ENCODE results near the gene SMOC2. TPM values are rescaled to one million over a fixed set of nuclear protein-coding genes. Genes with fewer than 3 reads are reported as not detected.

Gene SMOC2
- total and polyA plus RNA-seq, 2 of the 13 experiments (the other 11 are each of a cell fraction or from before 2014, with no cell fraction given): not detected

DNA sequence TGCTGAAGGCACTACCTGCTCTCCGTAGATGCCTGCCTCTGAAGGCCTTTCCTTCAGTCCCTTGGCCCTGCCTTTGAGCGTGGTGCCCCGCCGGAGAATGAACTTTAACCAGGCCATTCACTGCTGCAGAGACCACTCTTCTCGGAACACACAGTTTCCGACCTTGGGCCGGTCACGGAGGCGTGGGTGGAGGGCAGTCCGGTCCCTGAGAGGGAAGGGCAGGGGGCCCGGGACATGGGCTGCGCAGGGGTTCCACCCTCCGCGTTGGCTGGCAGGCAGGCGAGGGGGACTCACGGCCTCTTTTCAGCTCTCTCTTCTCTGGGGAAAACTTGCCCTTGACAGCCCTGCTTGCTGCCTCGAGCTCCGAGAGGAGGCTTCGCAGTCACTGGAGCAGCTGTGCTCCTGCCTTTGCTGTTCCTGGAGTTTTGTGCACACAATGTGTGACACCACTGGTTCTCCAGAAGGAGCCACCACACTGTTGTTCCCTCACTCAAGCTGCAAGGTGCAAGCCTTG is 187.8 kb downstream of the SMOC2 start (continued):
- no peak for TF ChIP-seq THYN1 (CRISPR knock-in tag; IDR thresholded peaks at IDR 0.05; ENCODE audit: borderline replicate concordance, low read depth)
- TF ChIP-seq ZKSCAN8 (CRISPR knock-in tag; IDR thresholded peaks at IDR 0.05; ENCODE audit: borderline replicate concordance): no peak
- no peak for TF ChIP-seq HDAC2 (CRISPR knock-in tag; IDR thresholded peaks at IDR 0.05)
- TF ChIP-seq, protein P1, sequence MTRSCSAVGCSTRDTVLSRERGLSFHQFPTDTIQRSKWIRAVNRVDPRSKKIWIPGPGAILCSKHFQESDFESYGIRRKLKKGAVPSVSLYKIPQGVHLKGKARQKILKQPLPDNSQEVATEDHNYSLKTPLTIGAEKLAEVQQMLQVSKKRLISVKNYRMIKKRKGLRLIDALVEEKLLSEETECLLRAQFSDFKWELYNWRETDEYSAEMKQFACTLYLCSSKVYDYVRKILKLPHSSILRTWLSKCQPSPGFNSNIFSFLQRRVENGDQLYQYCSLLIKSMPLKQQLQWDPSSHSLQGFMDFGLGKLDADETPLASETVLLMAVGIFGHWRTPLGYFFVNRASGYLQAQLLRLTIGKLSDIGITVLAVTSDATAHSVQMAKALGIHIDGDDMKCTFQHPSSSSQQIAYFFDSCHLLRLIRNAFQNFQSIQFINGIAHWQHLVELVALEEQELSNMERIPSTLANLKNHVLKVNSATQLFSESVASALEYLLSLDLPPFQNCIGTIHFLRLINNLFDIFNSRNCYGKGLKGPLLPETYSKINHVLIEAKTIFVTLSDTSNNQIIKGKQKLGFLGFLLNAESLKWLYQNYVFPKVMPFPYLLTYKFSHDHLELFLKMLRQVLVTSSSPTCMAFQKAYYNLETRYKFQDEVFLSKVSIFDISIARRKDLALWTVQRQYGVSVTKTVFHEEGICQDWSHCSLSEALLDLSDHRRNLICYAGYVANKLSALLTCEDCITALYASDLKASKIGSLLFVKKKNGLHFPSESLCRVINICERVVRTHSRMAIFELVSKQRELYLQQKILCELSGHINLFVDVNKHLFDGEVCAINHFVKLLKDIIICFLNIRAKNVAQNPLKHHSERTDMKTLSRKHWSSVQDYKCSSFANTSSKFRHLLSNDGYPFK (CRISPR knock-in tag; IDR thresholded peaks at IDR 0.05; ENCODE audit: borderline replicate concordance): no peak
- TF ChIP-seq ZNF468 (CRISPR knock-in tag; IDR thresholded peaks at IDR 0.05): no peak
- no peak for TF ChIP-seq FOSL2 (CRISPR knock-in tag; IDR thresholded peaks at IDR 0.05)
- TF ChIP-seq ZNF562 (CRISPR knock-in tag; IDR thresholded peaks at IDR 0.05; ENCODE audit: borderline replicate concordance): no peak
- TF ChIP-seq HHEX (CRISPR knock-in tag; IDR thresholded peaks at IDR 0.05): no peak
- TF ChIP-seq NPAS2 (CRISPR knock-in tag; IDR thresholded peaks at IDR 0.05; ENCODE audit: borderline replicate concordance): no peak

DNA sequence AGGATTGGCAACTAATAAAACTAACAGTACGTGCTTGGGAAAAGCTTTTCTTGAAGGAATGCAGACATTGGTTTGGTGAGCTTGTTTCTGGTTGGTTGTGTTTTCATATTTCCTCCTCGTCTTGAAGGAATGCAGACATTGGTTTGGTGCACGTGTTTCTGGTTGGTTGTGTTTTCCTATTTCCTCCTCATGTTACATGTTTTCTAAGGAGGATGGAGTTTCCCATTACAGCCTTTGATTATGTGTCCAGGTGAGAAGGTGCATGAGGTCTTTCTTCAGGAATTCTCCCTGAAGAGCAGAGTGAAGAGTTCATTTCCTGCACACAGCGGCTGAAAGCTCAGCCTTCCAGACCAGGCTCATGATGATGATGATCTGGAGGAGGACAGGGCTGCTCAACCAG is 190.6 kb downstream of the SMOC2 start:
- H3K79me2 ChIP-seq (ENCODE audit: insufficient read depth, low read length): no peaks in the 10 kb centered on the region
- no peaks in the 10 kb centered on the region for H4K20me1 ChIP-seq (ENCODE audit: insufficient read depth, low read length)
- BruUV-seq (replicated peaks): no TSS peak
- H3K9ac ChIP-seq (ENCODE audit: insufficient read depth, low read depth, low read length): no peak overlapping the region
- in situ Hi-C loops (cut with HindIII; ENCODE audit: extremely low pct_ligation_motif_present, low pct_unique_long_range_greater_than_20kb) (no loop called here), intact Hi-C loops (cut with micrococcal nuclease; ENCODE audit: unreplicated experiment) (no loop called here)
- WGBS (ENCODE audit: low lambda C conversion rate): 15% methylated on average over 4 of the region's 4 CpGs
- CTCF ChIA-PET (ENCODE audit: low intra/inter-chr PET ratio, low total read pairs): no interaction called here
- DNase-seq (ENCODE audit: low spot score): no peak
- no peaks in the 10 kb centered on the region for H3K4me1 ChIP-seq (ENCODE audit: insufficient read depth, low read length)
- H3K36me3 ChIP-seq (replicated peaks in 1 of 2; ENCODE audit: control insufficient read depth in 1 of 2, insufficient read depth in 2 of 2, low read length in 2 of 2): no peaks in the 10 kb centered on the region
- no peak overlapping the region for H3K27ac ChIP-seq (ENCODE audit: extremely low read length, insufficient read depth, low read length)
- no peaks in the 10 kb centered on the region for H3K9me3 ChIP-seq (ENCODE audit: low read length)
- H3K4me2 ChIP-seq (ENCODE audit: low read depth, low read length): no peak overlapping the region
- H2AFZ ChIP-seq (ENCODE audit: low read length): no peak overlapping the region
- H3K4me3 ChIP-seq (replicated peaks in 1 of 3; ENCODE audit: insufficient read depth in 1 of 3, low read depth in 2 of 3, low read length in 3 of 3): no peak overlapping the region
- no peak for FAIRE-seq
- no peak for ATAC-seq
- POLR2A ChIA-PET: no interaction called here
- peaks cover 4 to 55% of the 10 kb centered on the region in 2 experiments for H3K27me3 ChIP-seq (ENCODE audit: control insufficient read depth in 1 of 2, insufficient read depth in 2 of 2, low read length in 2 of 2)
- TF ChIP-seq, protein P2, sequence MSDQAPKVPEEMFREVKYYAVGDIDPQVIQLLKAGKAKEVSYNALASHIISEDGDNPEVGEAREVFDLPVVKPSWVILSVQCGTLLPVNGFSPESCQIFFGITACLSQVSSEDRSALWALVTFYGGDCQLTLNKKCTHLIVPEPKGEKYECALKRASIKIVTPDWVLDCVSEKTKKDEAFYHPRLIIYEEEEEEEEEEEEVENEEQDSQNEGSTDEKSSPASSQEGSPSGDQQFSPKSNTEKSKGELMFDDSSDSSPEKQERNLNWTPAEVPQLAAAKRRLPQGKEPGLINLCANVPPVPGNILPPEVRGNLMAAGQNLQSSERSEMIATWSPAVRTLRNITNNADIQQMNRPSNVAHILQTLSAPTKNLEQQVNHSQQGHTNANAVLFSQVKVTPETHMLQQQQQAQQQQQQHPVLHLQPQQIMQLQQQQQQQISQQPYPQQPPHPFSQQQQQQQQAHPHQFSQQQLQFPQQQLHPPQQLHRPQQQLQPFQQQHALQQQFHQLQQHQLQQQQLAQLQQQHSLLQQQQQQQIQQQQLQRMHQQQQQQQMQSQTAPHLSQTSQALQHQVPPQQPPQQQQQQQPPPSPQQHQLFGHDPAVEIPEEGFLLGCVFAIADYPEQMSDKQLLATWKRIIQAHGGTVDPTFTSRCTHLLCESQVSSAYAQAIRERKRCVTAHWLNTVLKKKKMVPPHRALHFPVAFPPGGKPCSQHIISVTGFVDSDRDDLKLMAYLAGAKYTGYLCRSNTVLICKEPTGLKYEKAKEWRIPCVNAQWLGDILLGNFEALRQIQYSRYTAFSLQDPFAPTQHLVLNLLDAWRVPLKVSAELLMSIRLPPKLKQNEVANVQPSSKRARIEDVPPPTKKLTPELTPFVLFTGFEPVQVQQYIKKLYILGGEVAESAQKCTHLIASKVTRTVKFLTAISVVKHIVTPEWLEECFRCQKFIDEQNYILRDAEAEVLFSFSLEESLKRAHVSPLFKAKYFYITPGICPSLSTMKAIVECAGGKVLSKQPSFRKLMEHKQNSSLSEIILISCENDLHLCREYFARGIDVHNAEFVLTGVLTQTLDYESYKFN (CRISPR knock-in tag; conservative IDR thresholded peaks at IDR 0.05): no peak
- TF ChIP-seq HNF4A (CRISPR knock-in tag; IDR thresholded peaks at IDR 0.05): no peak
- no peak for TF ChIP-seq REPIN1 (CRISPR knock-in tag; IDR thresholded peaks at IDR 0.05; ENCODE audit: borderline replicate concordance, low read depth)
- no peak for TF ChIP-seq ZNF274 (CRISPR knock-in tag; IDR thresholded peaks at IDR 0.05)
- TF ChIP-seq ZNF343 (CRISPR knock-in tag; IDR thresholded peaks at IDR 0.05): no peak

Measured in HepG2 (cell line).